ENCODE results near the gene IL22RA2.

IL22RA2 gene

GRCh38 chr6:137166247-137167098, 7.0 kb downstream of the IL22RA2 start:
- DNase-seq, result no peak

GRCh38 chr6:137165375-137166246, 7.8 kb downstream of the IL22RA2 start:
- no peak for DNase-seq

- DNase-seq, result no peak
Measured at GRCh38 chr6:137163732-137164318, 9.6 kb downstream of the IL22RA2 start.

GRCh38 chr6:137162692-137163306, 10.6 kb downstream of the IL22RA2 start:
- no peak for DNase-seq

- no peak for DNase-seq
Measured at GRCh38 chr6:137161949-137162348, 11.5 kb downstream of the IL22RA2 start.

GRCh38 chr6:137160763-137161162, 12.7 kb downstream of the IL22RA2 start:
- no peak for DNase-seq

- no peak for DNase-seq
Measured at GRCh38 chr6:137159912-137160311, 13.5 kb downstream of the IL22RA2 start.

- DNase-seq, result no peak
Measured at GRCh38 chr6:137157601-137158000, 15.8 kb downstream of the IL22RA2 start.

GRCh38 chr6:137156650-137157049, 16.8 kb downstream of the IL22RA2 start:
- DNase-seq, result no peak

- no peak for DNase-seq
Measured at GRCh38 chr6:137155830-137156229, 17.6 kb downstream of the IL22RA2 start.

- DNase-seq, result no peak
Measured at GRCh38 chr6:137150072-137150471, 23.4 kb downstream of the IL22RA2 start.

- no peak for DNase-seq
Measured at GRCh38 chr6:137149035-137149393, 24.4 kb downstream of the IL22RA2 start.

GRCh38 chr6:137148306-137149034, 25.0 kb downstream of the IL22RA2 start:
- DNase-seq, result no peak

- DNase-seq, result no peak
Measured at GRCh38 chr6:137147195-137147594, 26.2 kb downstream of the IL22RA2 start.

- no peak for DNase-seq
Measured at GRCh38 chr6:137146206-137146605, 27.2 kb downstream of the IL22RA2 start.

GRCh38 chr6:137145421-137145820, 28.0 kb downstream of the IL22RA2 start:
- no peak for DNase-seq

GRCh38 chr6:137136065-137136464, 37.4 kb downstream of the IL22RA2 start:
- DNase-seq, result no peak

GRCh38 chr6:137134483-137134882, 39.0 kb downstream of the IL22RA2 start:
- DNase-seq, result no peak

GRCh38 chr6:137133122-137133521, 40.3 kb downstream of the IL22RA2 start:
- DNase-seq, result no peak

- DNase-seq, result no peak
Measured at GRCh38 chr6:137126875-137127485, 46.5 kb downstream of the IL22RA2 start.

GRCh38 chr6:137123078-137123477, 50.4 kb downstream of the IL22RA2 start:
- no peak for DNase-seq

GRCh38 chr6:137122612-137123011, 50.8 kb downstream of the IL22RA2 start:
- no peak for DNase-seq
